ENCODE measurements around the gene ATP6V1B1.

GRCh38 chr2:70887550-70888246 lies 48.0 kb upstream of the ATP6V1B1 start:
- no peak for TF ChIP-seq CTCF (IDR thresholded peaks at IDR 0.05)
- TF ChIP-seq ZFX (IDR thresholded peaks at IDR 0.05; ENCODE audit: borderline replicate concordance), result no peak
